Ectodermal cell (in vitro differentiated cells): ENCODE measurements around the gene PLEKHO2.

ENCODE experiments used
- H3K27ac ChIP-seq: 2 replicates; pipeline ENCODE4 v1.7.0; 2013; ENCODE audit warnings: mild to moderate bottlenecking, low read depth, low read length; ENCODE audit not compliant: insufficient read depth, poor library complexity, severe bottlenecking
- H3K27me3 ChIP-seq: 2 replicates; pipeline ENCODE4 v1.7.0; 2013; ENCODE audit warnings: mild to moderate bottlenecking, low read length; ENCODE audit not compliant: insufficient read depth, control insufficient read depth, poor library complexity, severe bottlenecking
- H3K36me3 ChIP-seq: one replicate; pipeline ENCODE4 v1.7.0; 2013; ENCODE audit warnings: low read length; ENCODE audit not compliant: control insufficient read depth, insufficient read depth
- H3K4me1 ChIP-seq: one replicate; pipeline ENCODE4 v1.7.0; 2013; ENCODE audit warnings: low read length; ENCODE audit not compliant: control insufficient read depth, insufficient read depth
- H3K4me3 ChIP-seq: 2 replicates; pipeline ENCODE4 v1.7.0; 2013; ENCODE audit warnings: low read depth, low read length, control low read depth; ENCODE audit not compliant: insufficient read depth
- H3K9me3 ChIP-seq: 2 replicates; pipeline ENCODE4 v1.7.0; 2013; ENCODE audit warnings: mild to moderate bottlenecking, low read length, moderate library complexity; ENCODE audit not compliant: control insufficient read depth
- WGBS, 2 experiments: methylation state at CpG; one replicate each; pipeline ENCODE4 v1.1.7; 2013; ENCODE audit warnings: missing lambda C conversion rate in 2 of 2; 5-methylcytosine and 5-hydroxymethylcytosine counted together

Gene PLEKHO2

DNA sequence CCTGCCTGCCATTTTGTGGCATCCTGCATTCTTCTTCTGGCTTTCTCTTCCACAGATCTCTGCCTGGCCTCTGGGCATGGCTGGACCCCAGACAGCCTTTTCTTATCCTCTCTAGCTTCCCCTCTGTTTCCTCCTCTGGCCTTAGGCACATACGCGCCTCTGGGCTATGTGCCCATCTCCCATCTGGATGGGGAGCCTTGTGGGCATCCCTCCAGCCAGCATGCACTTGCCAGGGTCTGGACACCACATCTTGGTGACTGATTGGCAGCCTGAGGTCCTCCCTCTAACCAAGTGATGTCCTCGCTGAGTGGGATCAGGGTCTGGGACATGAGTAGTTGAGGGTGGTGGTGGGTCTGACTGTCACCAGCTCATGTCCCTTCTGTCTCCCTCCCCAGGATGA, 12.8 kb downstream of the PLEKHO2 start:
- WGBS, 2 experiments = 96 to 97% methylated on average over 3 of the region's 3 CpGs
- Histone ChIP-seq H3K9me3 (no peaks in the 10 kb centered on the region), H3K27ac (no peak overlapping the region), H3K36me3 (peaks cover 3% of the 10 kb centered on the region), H3K4me1 (peaks cover 33% of the 10 kb centered on the region), H3K4me3 (no peak overlapping the region), H3K27me3 (no peaks in the 10 kb centered on the region)

DNA sequence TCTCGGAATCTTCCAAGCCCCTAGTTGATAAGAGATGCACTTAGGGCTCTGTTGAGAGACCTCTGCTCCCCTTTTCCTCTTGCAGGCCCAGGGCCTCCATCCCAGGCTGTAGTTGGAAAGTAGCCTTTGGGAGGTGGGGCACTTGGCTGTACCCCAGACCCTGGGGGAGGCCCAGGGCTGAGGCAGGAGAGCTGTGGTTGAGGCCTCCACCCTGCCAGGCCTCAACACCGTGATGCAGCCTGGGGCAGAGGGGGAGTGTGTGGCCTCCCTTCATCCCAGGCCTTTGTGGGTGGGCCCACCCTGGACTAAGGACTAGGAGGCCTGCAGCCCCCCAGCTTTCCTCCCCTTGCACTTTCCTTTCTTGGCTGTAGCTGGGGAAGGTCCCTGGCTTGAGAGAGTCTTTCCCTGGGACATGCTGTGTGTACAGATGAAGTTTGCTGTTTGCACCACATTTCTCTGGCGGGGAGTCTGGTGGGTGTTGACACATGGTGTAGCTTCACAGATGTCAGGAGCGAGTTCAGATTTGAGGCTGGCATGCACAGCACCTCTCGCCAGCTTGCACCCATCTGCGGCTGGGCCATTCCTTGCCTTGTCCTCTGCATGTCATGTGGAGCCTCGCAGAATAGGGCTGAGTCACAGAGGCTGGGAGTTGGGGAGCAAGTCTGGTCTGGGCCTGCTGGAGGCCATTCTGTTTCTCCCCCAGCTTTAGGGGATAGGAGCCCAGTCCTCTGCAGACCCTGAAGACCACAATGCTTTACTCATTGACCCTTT, 13.7 kb downstream of the PLEKHO2 start:
- Histone ChIP-seq H3K27me3 (no peaks in the 10 kb centered on the region), H3K36me3 (peaks cover 7% of the 10 kb centered on the region), H3K9me3 (no peaks in the 10 kb centered on the region), H3K4me1 (peaks cover 39% of the 10 kb centered on the region), H3K27ac (no peak overlapping the region), H3K4me3 (no peak overlapping the region)
- 93 to 95% methylated on average over 7 of the region's 7 CpGs for WGBS, 2 experiments

DNA sequence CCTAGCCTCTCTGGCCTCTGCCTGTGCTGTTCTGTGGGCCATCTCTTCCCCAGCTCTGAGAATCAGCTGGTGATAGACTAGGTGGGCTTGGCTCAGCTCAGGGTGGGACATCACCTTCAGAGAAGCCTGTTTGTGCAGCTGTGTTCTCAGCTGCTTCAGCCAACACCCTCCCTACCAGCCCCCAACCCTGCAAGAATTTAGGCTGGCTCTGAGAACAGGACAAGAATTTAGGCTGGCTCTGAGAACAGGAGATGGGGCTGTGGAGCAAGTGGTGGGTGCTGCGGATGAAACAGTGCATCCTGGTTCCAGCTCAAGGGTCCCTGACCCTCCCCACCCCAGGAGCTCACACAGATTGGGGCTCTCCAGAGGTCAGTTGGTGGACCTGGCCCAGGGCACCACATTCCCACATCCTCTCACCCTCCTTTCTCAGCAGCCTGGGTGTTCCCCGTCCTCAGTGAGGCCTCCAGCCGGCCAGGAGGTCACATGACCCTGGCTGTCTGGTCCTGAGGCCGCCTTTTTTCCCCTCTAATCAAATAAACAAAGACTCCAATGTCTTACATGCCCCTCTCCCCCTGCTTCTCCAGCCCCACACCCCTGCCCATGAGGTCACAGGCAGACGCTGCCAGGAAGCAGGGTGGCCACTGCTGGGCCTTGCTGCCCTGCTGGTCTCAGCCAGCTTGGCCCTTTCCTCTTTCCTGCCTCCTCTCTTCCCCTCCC, 14.9 kb downstream of the PLEKHO2 start:
- no peak overlapping the region for H3K4me3 ChIP-seq
- no peaks in the 10 kb centered on the region for H3K9me3 ChIP-seq
- H3K27me3 ChIP-seq = no peaks in the 10 kb centered on the region
- WGBS, 2 experiments = 33 to 34% methylated on average over 5 of the region's 5 CpGs
- H3K36me3 ChIP-seq = peaks cover 7% of the 10 kb centered on the region
- H3K27ac ChIP-seq = peak overlapping the region; percentile 79
- H3K4me1 ChIP-seq = peaks cover 36% of the 10 kb centered on the region

DNA sequence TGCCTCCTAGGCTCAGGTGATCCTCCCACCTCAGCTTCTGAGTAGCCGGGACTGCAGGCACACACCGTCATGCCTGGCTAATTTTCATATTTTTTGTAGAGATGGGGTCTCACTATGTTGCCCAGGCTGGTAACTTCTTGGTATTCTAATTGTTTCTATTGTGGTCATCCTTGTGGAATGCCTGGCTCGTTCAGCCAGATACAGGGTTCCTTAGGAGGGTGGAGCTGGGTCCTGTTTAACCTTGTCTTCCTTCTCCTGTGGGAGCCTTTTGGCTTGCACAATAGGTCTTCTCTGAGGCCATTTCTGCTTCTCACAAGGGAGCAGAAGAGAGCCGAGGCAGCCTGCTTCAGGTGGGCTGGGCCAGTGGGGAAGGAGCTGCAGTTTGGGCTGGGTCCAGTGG, 15.7 kb downstream of the PLEKHO2 start:
- H3K36me3 ChIP-seq = peaks cover 7% of the 10 kb centered on the region
- H3K9me3 ChIP-seq = no peaks in the 10 kb centered on the region
- H3K4me1 ChIP-seq = peaks cover 44% of the 10 kb centered on the region
- WGBS, 2 experiments = 88 to 91% methylated on average over 4 of the region's 4 CpGs
- H3K27ac ChIP-seq = peak overlapping the region; percentile 79
- H3K27me3 ChIP-seq = no peaks in the 10 kb centered on the region
- H3K4me3 ChIP-seq = no peak overlapping the region

DNA sequence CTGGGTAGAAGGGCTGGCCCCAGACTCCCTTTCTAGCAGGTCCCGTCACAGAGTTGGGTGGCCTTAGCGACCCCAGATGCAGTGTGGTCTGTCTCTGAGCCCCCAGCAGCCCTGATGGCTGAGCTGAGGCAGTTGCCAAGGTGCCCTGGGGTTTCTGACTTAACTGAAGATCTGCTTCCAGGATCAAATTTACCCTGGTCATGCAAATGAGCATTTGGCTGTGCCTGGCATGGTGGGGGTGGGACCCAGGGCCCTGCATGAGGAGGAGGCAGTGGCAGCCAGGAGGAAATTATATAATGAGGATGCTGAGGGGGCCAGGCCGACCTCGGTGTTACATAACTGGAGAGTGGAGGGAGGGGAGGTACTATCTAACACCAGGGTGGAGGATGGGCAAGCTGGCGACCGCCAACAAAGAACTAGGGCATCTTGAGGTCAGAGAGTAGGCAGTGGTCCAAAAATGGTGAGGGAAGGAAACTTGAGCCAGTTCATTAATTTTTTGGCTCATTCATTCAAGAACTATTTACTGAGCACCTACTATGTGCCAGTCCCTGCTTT, 16.4 kb downstream of the PLEKHO2 start:
- Histone ChIP-seq H3K4me1 (peaks cover 45% of the 10 kb centered on the region), H3K36me3 (peaks cover 7% of the 10 kb centered on the region), H3K4me3 (no peak overlapping the region), H3K9me3 (no peaks in the 10 kb centered on the region), H3K27me3 (no peaks in the 10 kb centered on the region), H3K27ac (peak overlapping the region; percentile 16)
- 83 to 87% methylated on average over 6 of the region's 6 CpGs for WGBS, 2 experiments

DNA sequence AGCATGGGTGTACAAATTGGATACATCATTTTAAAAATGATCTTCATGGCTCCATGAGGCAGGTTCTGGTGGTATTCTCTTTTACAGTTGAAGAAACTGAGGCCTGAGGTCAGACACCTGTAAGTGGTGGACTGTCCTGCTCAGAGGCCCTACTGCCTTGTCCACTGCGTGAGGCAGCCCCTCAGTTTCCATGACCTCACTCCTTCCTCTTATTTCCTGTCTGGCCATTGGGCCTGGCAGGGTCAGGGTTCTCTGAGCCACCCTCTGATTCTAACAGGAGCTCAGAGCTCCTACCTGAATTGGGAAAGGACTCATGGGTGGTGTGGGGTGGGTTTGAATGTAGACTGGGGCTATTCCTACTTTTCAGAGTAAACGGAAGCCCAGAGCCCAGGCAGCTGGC, 17.5 kb downstream of the PLEKHO2 start:
- Histone ChIP-seq H3K4me1 (peaks cover 47% of the 10 kb centered on the region), H3K36me3 (peaks cover 7% of the 10 kb centered on the region), H3K27ac (no peak overlapping the region), H3K9me3 (no peaks in the 10 kb centered on the region), H3K4me3 (no peak overlapping the region), H3K27me3 (no peaks in the 10 kb centered on the region)
- 90 to 98% methylated on average over 2 of the region's 2 CpGs for WGBS, 2 experiments

DNA sequence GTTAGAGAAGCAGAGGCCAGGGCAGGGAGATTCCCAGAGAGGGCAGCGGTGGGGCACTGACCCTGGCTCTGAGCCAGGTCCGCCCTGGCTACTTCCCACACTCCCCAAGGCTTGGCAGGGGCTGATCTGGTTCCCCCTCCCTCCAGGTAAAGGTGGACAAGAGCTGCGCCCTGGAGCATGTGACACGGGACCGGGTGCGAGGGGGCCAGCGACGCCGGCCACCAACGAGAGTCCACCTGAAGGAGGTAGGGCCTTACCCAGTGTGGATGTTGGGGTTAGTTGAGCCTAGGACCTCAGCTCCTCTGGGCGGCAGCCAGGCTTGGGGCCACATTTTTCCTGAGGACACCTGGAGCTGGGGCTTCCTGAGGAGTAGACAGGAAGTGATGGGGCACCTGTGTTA, 19.6 kb downstream of the PLEKHO2 start:
- 93 to 95% methylated on average over 11 of the region's 11 CpGs for WGBS, 2 experiments
- peaks cover 4% of the 10 kb centered on the region for H3K36me3 ChIP-seq

DNA sequence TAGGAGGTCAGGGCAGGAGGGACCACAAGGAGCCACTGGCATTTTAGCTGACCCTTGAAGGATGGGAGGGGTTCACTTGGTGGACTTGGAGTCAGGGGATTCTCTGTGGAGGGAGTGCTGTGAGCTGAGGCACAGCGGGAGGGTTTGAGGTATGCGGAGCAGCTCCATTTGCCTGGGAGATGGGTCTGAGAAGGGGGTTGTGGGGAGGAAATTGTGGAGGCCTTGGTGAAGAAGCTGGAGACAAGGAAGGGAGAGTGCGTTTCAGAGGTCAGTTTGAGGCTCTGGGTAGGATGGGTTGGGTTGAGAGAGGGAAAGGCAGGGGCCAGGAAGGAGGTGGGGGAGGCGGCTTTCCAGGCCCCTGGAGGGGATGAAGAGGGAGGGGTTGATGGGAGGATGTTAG, 20.2 kb downstream of the PLEKHO2 start:
- Histone ChIP-seq H3K36me3 (peaks cover 4% of the 10 kb centered on the region), H3K9me3 (no peaks in the 10 kb centered on the region), H3K4me3 (no peak overlapping the region), H3K4me1 (peaks cover 49% of the 10 kb centered on the region), H3K27me3 (no peaks in the 10 kb centered on the region), H3K27ac (no peak overlapping the region)
- 55 to 61% methylated on average over 4 of the region's 4 CpGs for WGBS, 2 experiments

More for the DNA sequence above, 19.6 kb downstream of the PLEKHO2 start:
- no peak overlapping the region for H3K27ac ChIP-seq
- no peaks in the 10 kb centered on the region for H3K9me3 ChIP-seq
- peaks cover 49% of the 10 kb centered on the region for H3K4me1 ChIP-seq
- H3K27me3 ChIP-seq = no peaks in the 10 kb centered on the region
- no peak overlapping the region for H3K4me3 ChIP-seq

DNA sequence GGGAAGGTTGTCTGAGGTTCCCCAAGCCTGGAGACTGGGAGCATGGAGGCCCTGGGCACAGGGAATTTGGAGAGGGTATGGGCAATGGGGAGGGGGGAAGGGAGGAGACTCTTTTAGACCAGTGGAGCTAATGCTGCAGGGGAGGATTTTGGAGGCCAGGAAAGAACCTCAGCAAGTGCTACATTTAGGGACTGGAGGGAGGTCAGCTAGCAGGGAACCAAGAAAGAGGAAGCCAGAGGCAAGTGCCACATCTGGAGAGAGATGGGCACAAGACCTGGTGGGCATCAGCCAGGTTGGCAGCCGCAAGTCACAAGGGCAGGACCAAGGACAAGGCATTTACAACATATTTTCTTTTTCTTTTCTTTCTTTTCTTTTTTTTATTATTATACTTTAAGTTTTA, 20.7 kb downstream of the PLEKHO2 start:
- no peaks in the 10 kb centered on the region for H3K27me3 ChIP-seq
- no peak overlapping the region for H3K27ac ChIP-seq
- H3K9me3 ChIP-seq = no peaks in the 10 kb centered on the region
- no peak overlapping the region for H3K4me3 ChIP-seq
- H3K4me1 ChIP-seq = peaks cover 45% of the 10 kb centered on the region
- peaks cover 4% of the 10 kb centered on the region for H3K36me3 ChIP-seq
- 89 to 100% methylated on average over 1 of the region's 1 CpG for WGBS, 2 experiments

DNA sequence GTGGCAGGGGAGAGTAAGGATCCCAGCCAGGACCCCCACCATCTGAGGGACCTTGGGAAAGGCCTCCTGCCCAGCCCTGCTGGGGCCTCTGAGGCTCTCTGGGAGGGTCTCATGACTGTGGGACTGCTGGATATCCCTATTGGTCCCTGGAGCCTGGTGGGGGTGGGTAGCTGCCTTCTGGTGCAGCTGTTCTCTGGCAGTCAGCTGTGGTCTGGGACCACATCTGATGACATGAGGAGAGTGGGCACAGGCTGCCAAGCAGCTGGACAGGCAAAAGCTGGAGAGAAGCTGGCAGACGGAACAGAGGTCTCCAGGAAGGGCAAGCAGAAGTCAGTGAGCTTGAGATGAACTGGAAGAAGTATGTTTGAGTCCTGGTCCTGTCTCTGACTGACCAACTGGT, 22.4 kb downstream of the PLEKHO2 start:
- H3K4me3 ChIP-seq = no peak overlapping the region
- H3K9me3 ChIP-seq = no peaks in the 10 kb centered on the region
- peaks cover 4% of the 10 kb centered on the region for H3K36me3 ChIP-seq
- H3K27me3 ChIP-seq = no peaks in the 10 kb centered on the region
- 95 to 97% methylated on average over 1 of the region's 1 CpG for WGBS, 2 experiments
- no peak overlapping the region for H3K27ac ChIP-seq
- peaks cover 38% of the 10 kb centered on the region for H3K4me1 ChIP-seq
